HG03342 (cell line): ENCODE data around the gene ST7.
A peak's percentile ranks its signal among the peaks of the same experiment; 100 is the strongest.
"Not testable (repeated sequence)": the region's sequence is repeated elsewhere in the genome, so short reads cannot be mapped to it uniquely, and the experiment has no call there.

ENCODE experiments used
- ATAC-seq: cut with Tn5 transposase; IDR thresholded peaks from one replicate; pipeline ENCODE4 v1.9.1; 2021; ENCODE audit warnings: mild to moderate bottlenecking, moderate library complexity; ENCODE audit not compliant: unreplicated experiment

The ST7 gene

GRCh38 chr7:117021366-117021765, 68.1 kb downstream of the ST7 start:
- ATAC-seq: no peak

GRCh38 chr7:117021986-117022385, 68.7 kb downstream of the ST7 start:
- ATAC-seq: no peak

DNA sequence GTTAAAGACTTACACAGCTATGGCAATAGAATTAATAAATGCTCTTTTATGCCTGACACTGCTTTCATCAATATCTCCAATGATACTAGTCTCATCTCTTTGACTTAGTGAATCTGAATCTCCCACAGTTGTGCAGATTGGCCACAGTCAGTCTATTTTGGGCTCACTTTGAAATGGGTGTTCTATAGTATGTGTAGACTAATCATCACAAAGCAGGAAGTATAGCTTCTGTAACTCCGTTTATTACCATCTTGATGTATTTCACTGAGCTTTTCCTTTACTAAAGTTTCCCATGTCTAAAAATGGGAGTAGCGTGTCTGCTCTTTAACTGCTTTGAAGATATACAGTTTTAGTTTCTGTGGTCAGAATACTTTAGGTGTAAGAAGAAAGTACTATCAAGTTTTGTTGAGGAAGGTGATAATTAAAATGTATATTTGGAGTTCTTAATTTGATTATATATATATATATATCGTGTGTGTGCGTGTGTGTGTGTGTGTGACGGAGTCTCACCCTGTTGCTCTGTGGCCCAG, 70.1 kb downstream of the ST7 start:
- ATAC-seq: peak; percentile 64

DNA sequence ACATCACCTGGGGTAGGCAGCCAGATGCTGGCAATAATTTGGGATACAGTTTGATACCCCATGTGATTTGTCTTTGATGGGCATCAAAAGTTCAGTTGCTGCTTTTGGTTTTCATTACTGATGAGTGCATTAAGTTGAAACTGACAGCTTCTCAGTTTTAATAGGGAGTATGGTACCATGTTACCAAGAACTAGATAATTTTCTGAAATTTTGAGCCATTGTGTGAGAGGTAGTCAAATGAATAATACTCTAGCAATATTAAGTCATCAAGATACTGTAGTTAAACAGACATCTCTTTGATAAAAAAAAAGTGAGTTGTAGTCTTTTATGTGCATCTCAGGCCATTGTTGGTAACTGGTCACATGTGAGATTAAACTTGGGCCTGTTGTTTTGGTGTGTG, 71.5 kb downstream of the ST7 start:
- no peak for ATAC-seq

DNA sequence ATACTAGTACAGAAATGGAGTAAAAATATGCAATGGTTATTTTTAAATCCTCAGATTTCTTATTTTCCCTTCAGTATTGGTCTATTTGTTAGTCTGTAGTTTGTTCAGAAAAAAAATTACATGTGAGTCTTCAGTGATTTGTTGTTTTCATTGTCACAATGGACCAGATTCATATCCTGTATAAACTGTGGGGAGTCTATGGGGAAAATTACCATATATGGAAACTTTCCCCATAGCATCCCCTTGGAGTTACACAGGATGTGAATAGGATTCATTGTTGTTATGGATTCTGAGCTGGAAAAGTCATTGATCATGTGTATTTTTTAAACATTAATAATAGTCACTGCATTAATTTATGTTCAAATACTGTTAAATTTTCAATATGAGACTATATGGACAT, 72.6 kb downstream of the ST7 start:
- ATAC-seq: no peak

DNA sequence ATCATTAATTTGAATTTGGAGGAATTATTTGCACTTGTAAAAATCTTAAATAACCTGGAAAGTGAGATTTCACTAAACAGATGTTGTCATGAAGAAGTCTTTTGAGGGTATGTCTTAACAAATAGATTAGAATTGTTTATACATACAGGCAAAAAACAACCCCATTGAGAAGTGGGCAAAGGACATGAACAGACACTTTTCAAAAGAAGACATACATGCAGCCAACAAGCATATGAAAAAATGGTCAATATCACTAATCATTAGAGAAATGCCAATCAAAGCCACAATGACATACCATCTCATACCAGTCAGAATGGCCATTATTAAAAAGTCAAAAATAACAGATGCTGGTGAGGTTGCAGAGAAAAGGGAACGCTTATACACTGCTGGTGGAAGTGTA, 77.0 kb downstream of the ST7 start:
- ATAC-seq: not testable (repeated sequence)

DNA sequence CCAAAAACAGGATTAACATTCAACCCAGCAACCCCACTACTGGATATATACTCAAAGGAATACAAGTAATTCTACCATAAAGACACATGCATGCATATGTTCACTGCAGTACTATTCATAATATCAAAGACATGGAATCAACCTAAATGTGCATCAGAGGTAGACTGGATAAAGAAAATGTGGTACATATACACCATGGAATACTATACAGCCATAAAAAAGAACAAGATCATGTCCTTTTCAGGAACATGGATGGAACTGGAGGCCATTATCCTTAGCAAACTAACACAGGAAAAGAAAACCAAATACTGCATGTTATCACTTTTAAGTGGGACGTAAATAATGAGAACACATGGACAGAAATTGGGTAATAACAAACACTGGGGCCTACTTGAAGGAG, 77.5 kb downstream of the ST7 start:
- not testable (repeated sequence) for ATAC-seq

DNA sequence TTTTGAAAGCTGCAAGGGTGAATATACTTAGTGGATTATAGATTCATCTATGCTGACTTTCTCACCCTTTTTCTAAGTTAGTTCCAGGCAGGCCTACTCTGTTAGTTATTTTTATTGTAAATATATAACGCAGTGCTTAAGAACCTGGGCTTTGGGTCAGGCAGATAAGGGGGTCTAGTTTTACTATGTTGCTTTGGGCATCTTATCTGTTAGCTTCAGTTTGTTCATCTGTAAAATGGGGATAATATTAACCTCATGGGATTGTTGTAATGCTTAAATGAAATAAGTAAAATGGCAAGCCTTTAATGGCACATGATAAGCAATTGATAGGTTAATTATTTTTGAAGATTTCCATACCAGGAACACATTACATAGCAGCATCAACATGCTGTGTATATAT, 79.5 kb downstream of the ST7 start:
- ATAC-seq: no peak

DNA sequence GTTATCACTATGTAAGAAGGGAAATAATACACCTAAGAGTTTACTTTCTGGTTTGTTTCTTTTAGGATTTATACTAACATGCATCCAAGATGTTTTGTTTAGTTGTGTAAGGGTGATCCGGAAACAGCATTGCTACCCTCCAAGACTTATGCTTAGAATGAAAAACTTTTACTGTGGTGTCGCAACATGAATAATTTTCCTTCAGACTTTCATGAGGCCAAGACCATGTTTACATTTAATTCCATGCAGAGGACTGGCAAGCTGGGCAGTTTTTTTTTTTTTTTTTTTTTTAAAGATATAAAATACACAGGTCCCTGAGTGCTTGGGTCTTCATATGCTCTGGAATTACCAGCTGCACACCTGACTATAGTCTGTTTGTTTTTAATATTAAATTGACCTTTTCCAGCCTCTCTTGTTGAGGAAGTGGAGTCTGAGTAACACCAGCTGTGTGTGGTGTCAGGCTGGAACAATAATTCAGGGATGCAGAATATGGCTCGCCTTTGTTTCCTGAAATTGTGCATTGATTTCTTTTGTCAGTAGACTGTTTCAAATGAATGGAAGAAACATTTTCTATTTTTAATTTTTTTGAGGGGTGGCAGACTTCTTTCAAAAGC, 81.7 kb downstream of the ST7 start:
- ATAC-seq: no peak

DNA sequence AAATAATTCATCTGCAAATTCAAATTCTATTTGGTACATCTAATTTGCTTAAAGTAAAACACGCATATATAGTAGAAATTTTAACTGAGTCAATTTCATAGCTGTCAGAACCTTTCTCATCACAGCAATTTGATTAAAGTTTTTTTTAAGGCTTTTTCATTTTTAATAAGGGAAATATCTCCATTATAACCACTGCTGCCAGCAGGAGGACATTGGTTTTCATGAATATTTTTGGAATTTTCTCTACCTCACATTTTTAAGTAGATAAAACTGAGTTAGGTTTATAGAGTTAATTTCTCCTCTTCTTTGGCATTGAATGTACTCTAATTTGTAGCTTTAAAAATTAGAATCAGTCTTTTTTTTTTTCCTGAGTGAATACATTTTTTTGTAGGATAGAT, 82.2 kb downstream of the ST7 start:
- ATAC-seq: no peak

GRCh38 chr7:117036053-117036669, 82.9 kb downstream of the ST7 start:
- ATAC-seq: no peak

- no peak for ATAC-seq
Measured at GRCh38 chr7:117036836-117037235, 83.5 kb downstream of the ST7 start.

GRCh38 chr7:117038408-117038807, 85.1 kb downstream of the ST7 start:
- no peak for ATAC-seq

DNA sequence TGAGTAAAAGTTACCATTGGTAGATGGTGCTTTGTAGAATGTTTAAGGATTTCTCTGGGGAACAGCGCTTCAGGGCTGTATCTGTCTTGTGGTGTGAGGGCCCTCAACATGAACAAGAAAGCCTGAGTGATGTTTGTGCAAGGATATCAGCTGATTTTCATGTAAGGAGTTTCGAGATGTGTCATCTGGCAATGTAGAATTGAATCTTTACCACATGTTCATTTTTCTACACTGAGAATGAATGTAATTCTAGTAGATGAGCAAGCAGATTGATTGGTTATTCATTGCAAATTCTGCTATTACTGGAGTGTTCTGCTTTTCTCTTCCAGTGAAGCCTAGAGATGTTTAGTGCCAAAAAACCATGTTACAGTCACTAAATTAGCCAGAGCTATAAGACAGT, 87.7 kb downstream of the ST7 start:
- ATAC-seq: peak; percentile 80

DNA sequence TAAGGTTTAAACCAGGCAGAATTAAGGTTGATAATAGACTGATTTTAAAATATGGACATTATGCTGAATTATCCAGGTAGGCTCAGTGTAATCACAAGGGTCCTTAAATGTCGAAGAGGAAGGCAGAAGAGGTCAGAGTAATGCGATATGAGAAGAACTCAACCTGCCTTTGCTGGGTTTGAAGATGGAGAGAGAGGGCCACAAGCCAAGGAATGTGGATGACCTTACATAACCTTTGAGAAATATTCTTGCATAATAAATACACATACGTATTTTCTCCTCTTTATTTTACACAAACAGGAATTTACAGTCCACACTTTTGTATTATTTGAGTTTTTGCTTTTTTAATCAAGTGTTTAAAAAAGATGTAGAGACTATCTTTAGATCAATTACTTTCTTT, 88.5 kb downstream of the ST7 start:
- ATAC-seq: no peak

DNA sequence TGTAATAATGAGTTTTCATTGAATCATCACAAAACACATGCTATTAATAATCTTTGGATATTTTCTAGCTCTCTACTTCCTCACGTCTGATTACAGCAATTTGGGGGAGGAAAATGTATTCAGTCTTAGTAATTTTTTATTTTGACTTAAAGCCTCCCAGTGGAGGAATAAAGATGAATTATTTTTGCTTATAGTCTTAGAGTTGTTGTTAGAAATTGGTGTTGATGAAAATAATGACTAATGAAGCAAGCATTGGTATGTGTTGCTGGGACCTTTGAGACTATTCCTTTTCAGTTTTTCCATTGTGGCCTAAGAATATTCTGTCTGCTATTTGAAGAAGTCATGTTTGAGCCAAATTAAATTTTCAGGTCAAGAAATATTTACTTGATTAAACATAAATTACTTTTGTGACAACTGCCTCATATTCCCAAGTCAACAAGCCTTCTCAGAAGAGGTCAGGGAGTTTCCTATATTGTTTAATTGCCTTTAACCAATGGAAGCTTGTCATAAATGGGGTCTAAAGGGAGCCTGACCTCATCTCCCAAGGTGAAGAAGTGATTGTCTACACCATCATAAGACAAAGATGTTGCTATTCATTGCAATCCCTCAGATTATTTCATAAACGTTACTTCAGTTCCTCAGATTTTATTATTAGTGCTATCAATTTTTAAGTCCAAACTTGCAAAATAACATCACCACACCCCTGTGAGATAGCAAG, 90.0 kb downstream of the ST7 start:
- ATAC-seq: no peak

GRCh38 chr7:117044664-117045063, 91.4 kb downstream of the ST7 start:
- no peak for ATAC-seq

GRCh38 chr7:117045927-117046710, 92.8 kb downstream of the ST7 start:
- ATAC-seq: no peak

DNA sequence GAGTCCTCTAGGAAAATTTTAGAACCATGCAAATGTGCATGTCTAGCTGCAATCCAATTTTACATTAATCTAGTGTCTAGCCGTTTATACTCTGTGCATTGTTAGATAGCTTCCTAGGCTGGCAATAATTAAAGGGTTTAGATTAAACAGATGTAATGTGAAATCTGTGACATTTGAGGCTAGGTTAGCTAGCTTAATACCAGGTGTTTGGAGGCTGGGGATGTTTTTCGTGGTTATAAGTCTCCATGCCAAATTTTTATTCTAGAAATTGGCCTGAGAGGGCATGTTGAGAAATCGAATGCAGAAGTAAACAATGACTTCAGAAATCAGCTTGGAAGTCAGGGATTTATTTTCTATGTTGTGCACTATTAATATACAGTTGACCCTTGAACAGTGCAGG, 94.2 kb downstream of the ST7 start:
- no peak for ATAC-seq

GRCh38 chr7:117048114-117048866, 95.0 kb downstream of the ST7 start:
- ATAC-seq: no peak

- no peak for ATAC-seq
Measured at GRCh38 chr7:117048882-117049281, 95.6 kb downstream of the ST7 start.
